Activated CD4-positive, CD25-positive, alpha-beta regulatory T cell treated with anti-CD3 and anti-CD28 coated beads, Interleukin-2, amount 50 U/mL, for 16 hours (primary cell): ENCODE data around the gene VWA8.
"Not testable (repeated sequence)": the region's sequence is repeated elsewhere in the genome, so short reads cannot be mapped to it uniquely, and the experiment has no call there.

ENCODE experiments used
- DNase-seq: peaks from one replicate; pipeline ENCODE4 v3.0.0-alpha.2; 2020; ENCODE audit warnings: low read depth, low spot score

The VWA8 gene

DNA sequence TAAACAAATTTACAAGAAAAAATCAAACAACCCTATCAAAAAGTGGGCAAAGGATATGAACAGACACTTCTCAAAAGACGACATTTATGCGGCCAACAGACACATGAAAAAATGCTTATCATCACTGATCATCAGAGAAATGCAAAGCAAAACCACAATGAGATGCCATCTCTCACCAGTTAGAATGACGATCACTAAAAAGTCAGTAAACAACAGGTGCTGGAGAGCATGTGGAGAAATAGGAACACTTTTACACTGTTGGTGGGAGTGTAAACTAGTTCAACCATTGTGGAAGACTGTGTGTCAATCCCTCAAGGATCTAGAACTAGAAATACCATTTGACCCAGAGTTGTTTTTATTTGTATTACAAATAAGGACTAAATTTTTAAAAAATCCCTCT lies 215.4 kb downstream of the VWA8 start:
- not testable (repeated sequence) for DNase-seq

DNA sequence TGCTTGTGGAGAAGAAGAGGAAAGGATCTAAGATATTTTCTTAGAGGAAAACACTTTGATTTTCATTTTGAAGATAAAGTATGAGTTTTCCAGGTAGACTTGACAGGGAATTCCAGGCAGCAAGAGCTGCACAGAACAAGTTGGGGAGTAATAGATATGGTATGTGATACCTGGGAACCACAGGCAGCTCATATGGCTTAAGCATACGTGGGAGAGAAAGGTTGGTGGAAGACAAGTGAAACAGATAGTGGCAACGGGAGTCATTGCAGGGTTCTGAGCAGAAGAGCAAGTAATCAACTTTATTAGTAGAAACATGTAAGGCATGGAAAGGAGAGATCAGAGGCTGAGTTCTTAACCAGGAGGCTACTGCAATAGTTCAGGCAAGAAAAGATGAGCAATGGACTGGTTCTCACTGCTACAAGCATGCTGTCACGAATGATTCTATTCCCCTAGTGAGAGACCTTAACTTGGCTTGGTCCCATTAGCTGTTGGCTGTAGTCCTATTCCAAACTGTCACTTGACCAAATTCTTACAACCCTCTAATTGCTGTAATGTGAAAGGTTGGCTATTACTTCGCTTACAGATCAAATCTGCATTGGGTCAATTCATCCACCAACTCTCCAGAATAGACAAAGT lies 217.9 kb downstream of the VWA8 start:
- no peak for DNase-seq

DNA sequence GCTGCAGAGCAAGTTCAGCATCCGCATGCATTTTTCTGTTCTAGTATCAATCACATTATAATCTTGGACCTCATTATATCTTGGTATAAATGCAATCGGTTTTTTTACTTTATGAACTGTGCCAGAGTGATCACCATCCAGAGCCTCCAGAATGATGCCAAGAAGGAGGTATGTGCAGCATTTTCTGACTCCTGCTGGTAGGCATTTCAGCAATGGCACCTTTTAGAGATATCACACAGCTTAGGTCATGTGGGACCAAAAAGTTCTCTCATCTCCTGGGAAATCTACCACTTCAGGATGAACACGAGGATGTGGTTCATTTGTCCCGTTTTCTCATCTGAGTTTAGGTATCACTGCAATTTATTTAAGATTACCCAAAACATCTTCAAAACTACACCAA lies 220.4 kb downstream of the VWA8 start:
- no peak for DNase-seq

DNA sequence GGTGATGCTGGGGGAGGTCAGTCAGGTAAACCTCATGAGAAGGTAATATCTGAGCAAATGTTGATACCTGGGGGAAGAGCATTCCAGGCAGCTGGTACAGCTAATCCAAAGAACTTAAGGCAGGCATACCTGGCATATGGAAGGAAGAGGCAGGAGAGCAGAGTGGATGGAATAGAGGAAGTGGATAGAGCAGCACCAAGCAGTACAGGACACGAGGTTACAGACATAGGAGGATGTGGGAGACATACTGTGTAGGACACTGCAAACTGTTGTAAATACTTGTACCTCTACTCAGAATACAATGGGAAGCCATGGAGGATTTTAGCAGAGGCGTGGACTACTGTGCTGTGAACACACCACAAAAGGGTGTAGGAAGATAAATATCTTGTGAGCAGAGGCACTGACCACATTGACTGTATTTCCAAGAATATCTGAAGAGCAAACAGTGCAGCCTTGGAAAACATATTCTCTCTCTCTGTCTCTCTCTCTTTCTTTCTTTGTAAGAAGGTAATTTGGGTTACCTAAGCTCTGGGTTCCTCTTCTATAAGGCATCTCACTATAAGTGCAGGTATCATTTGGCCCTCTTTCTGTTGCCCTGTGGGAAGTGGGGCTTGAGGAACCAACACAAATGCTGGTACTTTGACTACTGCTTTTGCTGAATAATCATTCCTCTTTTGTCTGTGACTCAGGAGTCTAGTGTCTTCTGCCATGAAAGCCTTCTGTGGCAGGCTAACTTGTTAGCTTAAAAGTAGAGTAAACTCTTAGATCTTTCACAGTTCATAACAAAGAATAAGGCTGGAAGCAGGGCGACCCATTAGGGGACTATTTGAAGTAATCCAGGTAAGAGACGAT lies 238.0 kb downstream of the VWA8 start:
- DNase-seq = no peak

DNA sequence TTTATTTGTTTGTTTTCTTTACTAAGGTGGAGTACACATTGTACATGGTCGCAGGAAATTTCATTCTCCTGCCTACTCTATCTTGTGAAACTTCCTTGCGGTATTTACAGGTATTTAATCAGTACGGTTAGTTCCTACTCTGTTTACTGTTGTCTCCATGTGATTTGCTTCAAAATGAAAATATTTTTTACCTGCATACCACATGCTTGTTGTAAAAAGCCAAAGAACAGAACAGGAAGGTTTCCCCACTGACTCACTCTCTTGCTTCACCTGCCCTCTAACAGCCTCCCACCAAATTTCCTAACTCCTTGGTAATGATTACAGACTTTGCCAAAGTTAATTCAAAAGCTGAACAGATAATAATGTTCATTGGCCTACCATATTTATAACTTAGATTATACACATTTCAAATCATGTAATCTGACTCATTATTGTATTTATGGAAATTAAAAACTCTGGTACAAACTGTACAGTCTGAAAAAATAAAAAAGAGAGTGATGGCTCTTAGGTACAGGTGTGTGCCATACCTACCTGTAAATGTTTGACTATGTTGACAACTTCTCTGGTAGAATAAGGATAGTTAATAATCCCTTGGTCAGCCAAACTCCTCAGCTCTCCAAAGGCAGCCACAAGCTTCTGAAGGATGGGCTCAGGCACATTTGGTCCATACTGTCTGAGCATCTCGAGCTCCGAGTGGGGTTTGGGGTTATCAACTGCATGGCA lies 239.9 kb downstream of the VWA8 start:
- no peak for DNase-seq

DNA sequence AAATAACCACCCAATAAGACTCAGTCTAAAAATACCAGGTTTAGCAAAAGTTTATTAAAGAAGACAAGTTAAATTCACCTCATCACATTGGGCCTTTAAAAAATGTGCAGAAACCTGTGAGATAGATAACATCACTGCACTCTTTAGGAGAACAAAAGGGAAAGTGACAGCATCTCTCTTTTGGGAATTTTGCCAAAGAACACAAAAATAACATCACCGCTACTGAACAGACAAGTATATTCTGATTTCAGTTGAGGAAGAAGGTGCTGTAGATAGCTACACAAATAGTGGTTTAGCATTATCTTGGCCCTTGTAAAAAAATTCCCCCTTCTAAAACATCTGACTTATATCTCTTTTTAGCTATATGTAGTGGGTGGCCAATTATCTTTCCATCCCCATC lies 244.7 kb downstream of the VWA8 start:
- DNase-seq = no peak

DNA sequence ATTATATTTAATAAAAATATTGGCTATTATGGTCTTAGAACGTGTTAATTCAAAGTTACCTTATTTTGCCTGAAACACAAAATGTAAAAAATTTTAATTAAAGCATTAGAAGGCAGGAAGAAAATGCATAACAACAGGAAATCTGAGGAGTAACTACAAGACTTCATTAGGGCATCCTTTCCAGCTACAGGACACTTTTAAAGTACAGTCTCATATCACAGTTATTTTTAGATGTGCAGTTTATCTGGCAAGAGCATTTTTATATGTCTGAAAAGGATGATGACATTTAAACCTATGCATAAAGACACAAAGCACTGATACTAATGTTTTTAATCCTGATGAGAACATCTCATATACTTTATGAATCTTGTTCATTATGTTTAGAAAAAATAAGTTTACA lies 247.5 kb downstream of the VWA8 start:
- DNase-seq = no peak

DNA sequence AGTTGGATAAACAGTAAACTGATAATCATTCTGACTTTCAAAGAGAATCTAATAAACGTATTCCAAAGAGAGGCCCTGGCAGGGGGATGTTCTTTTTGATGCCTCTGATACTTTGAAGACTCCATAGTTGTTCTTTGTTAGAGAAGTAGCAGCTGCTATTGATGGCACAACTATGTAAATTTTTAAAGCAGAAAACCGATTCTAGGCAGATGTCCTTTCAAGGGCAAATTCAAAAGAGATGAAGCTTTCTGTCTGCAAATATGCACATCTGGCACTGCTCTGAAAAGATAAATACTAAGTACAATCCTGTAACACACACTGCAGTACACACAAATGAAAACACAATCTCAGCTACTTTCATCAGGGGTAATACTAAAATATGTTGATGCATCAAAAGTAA lies 250.1 kb downstream of the VWA8 start:
- no peak for DNase-seq

DNA sequence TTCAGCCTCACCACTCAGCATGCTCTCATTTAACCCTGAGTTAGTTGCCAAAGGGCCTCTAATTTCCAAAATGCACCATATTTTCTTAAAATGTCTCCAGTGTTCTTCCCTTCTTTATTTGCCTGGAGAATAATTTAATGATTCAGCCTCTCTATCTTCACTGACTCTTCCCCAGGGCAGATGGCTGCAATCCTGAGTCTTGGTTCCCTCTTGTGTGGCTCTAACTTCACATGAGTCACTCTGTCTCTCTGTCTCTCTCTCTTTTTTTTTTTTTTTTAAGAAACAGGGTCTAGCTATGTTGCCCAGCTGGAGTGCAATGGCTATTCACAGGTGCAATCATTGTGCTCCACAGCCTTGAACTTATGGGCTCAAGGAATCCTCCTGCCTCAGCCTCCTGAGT lies 251.4 kb downstream of the VWA8 start:
- DNase-seq = no peak

DNA sequence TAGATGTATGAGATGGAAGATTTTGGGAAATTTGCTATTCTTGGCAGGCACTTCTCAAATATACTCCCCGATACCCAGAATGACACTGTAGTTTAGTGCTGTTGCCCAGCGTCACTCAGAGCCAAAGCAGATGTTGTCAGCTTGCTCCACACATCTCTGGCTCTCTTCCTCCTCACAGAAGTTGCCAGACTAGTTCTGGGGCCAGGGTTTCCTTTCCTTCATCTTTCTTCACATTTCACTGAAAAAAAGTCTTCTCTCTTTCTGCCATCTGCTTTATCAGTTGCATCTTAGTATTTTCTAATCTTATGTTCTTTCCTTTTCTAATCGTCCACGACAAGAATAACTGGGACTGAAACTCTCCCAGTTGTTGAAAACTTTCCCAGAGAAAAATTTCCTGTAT lies 252.2 kb downstream of the VWA8 start:
- DNase-seq = no peak

DNA sequence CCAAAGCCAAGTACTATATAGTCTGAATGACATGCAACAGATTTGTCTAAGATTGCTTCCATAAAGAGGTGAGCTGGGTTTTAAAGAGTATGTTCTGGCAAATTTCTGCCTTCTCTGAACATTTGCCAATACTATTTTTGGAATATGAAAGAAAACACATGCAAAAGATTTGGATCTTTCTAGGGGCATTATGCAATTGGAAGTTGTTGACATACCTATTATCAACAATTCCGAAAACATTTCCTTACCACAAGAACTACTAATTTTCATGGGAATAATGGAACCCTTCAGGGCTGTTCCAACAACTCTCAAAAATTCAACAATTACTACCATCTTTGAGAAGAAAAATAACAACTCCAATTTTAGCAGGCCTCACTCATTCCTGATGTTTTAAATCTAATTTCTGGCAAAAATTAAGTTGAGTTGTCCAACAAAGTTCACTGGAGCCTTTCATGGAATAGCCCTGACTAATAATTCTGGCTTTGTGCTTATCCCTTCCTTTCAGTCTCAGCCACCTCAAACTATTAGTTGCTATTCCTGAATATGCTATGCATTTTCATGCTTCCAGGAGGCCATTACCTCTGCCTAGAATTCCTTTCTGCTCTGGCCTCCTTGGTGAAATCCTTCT lies 253.6 kb downstream of the VWA8 start:
- DNase-seq = no peak

DNA sequence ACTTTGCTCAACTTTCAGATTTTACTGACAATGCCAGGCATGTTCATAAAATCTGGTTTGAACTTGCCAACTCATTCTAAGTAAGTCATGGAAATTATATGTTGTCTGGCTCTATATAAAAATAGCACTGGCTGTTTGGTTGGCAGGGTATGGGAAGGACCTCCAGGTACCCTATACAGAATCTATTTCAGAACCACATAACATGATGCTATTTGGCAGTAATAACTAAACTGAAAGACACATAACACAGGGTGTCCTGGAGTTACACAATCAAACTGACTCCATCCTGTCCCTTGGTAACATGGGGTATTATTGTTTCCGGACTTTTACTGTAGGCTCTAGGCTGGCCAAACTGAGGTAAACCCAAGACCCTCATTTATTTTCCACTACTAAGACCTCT lies 254.8 kb downstream of the VWA8 start:
- DNase-seq = no peak

DNA sequence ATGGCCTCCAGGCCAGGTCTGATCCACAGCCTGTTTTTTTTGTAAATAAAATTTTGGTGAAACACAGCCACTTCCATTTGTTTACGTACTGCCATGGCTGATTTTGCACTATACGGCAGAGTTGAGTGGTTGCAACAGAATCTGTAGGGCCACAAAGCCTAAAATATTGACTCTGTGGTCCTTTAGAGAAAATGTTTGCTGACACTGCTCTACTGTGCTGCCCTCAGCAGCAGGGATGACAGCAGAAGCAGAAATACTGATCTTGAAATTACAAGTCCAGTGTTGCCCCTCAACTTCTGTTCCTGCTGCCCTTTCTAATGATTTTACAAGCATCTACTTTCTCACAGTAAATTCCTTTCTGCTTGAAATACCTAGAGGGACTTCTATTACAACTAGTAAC lies 258.4 kb downstream of the VWA8 start:
- DNase-seq = no peak

DNA sequence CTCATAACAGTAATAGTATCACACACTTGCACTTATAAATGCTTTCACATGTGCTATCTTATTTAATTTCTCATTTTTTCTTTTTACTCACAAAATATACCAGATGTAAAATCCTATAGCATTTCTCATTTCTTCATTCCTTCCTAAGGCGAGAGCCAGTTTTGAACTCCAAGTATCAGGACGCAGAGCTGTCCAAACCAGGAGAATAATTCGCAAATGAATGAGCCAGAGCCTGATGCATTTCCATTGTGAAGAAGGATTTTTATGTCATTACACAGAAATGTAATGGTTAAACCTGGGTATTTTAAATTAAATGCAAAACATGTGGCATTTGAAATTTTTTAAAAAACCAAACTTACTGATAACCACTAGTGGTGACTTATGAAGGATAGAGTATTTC lies 259.2 kb downstream of the VWA8 start:
- DNase-seq = no peak

DNA sequence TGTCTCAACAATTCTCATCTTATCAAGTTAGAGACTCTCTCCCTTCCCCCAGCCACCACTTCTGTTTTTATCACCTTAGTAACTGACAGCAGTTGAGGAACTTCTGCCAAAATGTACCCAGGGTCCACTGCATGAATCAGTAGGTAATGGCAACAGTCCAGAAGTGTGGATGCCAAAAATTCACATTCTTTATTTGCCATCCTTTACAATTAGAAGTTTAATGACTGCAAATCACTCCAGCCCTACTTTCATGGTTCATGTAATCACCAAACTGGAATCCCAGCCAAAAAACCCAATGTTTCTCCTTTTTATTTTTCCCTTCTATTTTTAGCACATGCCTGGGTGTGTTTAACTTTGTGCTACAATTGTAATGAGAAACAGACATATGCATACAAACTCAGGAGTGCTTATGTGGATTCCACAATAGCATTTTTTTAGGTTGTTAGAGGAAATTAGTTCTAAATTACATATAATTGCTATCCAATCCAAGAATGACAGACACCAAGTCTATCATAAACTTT lies 260.1 kb downstream of the VWA8 start:
- DNase-seq = no peak

DNA sequence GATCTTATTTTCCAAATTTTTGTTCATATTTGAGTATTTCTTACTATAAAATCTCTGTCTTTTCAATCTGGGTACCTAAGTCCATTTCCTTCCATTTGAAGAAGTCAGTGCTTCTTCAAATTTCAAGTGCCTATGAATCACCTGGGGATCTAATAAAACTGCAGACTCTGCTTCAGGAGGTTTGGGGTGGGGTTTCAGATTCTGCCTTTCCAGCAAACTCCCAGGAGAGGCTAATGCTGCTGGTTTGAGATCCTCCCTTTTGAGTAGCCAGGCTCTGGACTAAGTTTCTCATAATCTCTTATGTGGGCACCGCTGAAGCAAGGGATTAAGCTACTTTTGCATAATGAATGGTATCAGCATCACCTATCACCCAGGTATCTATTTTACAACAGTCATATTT lies 261.1 kb downstream of the VWA8 start:
- no peak for DNase-seq

DNA sequence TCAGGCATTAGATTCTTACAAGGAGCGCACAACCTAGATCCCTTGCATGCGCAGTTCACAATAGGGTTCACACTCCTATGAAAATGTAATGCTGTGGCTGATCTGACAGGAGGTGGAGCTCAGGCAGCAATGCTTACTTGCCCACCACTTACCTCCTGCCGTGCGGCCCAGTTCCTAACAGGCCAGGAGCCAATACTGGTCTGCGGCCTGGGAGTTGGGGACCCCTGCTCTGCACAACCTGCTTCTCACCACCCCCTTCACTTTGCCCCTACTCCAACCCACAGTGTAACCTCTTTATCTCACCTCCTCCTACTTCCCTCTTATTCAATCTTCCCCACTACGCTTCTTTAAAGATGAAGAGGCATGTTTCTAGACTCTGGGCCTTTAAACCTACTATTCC lies 263.3 kb downstream of the VWA8 start:
- DNase-seq = no peak

DNA sequence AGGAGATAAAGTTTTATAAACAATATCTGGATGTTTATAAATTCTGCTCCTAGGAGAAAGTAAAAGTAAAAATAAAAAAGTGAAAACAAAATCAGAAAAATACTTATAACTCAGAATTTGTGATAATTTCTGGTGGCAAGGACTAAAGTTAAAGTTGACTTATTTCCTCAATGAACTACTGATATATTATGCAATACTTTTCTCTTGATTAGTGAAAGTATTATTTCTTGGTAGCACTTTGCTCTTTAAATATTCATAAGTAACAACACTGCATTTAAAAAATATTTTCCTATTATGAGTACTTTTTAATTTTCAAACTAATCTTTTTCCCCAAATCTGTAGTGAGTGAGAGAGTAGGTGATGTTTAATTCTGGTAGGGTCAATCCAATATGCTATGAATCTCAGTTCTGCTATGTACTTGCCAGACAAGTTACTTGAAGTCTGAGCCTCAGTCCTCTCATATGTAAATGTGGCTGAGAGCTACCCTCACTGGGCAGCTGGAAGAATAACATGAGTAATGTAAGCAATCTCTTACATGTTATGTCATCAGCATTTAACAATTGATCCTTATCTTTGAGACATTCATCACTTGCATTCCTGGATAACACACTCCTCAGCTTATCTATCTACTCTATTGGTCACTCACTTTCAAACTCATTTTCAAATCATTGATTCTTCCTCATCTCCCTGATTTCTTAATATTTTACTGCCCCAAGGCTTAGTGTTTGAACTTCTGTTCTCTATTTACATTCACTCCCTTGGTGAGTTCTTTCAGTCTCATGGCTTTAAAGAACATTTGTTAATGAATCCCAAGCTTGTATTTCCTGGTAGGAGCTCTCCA lies 264.5 kb downstream of the VWA8 start:
- DNase-seq = no peak

DNA sequence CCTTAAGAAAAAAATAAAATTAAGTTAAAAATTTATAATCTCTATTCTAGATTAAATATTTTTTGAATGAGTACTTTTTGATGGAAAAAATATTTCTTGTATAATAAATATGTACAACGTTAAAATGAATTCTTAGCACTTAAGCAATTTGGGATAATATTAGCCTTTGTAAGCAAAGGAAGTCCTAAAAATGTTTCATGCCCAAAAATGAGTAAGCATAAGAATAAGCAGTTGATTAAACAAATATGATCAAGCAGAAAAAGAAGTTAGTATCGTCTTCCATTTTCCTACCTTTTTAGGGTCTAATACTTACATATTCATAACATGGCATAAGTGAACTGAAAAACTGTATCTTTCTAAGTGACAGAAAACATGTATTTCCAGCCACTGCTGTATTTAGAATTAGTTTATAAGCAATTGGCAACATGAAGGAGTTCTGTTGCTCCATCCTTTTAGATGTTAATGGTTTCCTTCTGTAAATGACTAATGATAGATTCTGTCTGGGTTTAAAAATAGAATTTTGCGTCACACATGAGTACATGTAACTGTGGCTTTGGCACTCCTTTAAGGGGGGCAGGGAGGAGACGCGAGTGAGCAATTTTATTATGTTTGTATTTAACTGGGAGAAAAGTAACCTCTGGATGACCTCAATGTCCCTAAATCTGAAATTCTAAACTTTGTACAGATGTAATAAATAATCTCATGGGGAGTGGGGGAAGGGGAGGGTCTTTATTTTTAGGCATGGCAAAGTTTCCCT lies 266.2 kb downstream of the VWA8 start:
- no peak for DNase-seq

DNA sequence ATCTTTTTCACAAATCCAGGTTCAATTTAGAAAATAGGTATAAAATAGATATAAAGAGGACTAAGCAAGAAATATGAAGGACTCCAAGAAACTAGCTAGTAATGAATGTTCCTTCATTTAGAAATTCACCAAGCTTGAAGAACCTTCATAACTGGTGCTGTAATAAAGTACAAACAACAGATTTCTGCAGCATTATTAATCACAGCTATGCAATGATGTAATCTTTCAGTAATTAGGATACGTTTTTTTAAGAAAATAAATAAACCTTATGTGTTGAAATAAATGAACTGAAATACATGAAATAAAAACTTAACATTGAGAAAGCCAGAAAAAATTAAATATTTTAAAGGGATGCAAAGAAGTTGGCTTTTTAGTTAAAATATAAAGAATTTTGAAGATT lies 267.5 kb downstream of the VWA8 start:
- no peak for DNase-seq
